22Rv1 (cell line): ENCODE results near the gene SLC16A5.

Experiments
- ZFX ChIP-seq: fragments of 450-650 bp; IDR thresholded peaks from 2 replicates; pipeline ENCODE4 v1.6.1; 2017; ENCODE audit warnings: antibody characterized with exemption, borderline replicate concordance
- TF ChIP-seq, protein P1 (sequence below): fragments of 450-650 bp; IDR thresholded peaks from 2 replicates; pipeline ENCODE4 v1.5.1; 2017; ENCODE audit warnings: mild to moderate bottlenecking

DNA sequence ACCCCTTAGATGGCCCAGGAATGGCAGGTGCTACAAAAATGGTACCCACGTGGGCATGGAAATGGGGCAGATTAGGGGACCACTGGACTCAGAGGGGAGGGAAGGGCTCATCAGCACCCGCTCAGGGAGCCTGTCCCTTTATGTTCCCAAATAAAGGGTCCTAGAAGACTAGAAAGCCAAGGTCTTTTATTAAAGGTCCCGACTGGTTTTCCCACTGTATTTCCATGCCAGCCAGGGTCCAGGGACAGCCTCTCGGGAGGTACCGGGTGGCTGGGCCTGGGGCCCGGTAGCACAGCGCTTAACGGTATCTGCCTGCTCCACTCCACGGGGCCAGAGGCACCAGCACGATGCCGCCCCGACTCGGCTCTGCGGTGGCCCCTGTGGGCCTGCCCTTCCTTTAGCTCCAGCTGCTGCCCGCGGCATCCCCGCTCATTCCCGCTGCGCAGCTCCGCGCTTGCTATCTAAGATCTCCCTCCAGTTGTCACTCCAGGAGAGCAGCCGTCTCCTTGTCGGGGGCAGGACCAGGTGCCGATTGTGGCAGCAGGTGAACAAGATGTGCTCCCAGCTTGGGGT, 42.4 kb downstream of the SLC16A5 start:
- TF ChIP-seq, protein P1, sequence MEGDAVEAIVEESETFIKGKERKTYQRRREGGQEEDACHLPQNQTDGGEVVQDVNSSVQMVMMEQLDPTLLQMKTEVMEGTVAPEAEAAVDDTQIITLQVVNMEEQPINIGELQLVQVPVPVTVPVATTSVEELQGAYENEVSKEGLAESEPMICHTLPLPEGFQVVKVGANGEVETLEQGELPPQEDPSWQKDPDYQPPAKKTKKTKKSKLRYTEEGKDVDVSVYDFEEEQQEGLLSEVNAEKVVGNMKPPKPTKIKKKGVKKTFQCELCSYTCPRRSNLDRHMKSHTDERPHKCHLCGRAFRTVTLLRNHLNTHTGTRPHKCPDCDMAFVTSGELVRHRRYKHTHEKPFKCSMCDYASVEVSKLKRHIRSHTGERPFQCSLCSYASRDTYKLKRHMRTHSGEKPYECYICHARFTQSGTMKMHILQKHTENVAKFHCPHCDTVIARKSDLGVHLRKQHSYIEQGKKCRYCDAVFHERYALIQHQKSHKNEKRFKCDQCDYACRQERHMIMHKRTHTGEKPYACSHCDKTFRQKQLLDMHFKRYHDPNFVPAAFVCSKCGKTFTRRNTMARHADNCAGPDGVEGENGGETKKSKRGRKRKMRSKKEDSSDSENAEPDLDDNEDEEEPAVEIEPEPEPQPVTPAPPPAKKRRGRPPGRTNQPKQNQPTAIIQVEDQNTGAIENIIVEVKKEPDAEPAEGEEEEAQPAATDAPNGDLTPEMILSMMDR: no peak
- no peak for TF ChIP-seq ZFX
